HG02763 (cell line): ENCODE measurements around the gene GALNT7.
A peak's percentile ranks its signal among the peaks of the same experiment; 100 is the strongest.
"Not testable (repeated sequence)": the region's sequence is repeated elsewhere in the genome, so short reads cannot be mapped to it uniquely, and the experiment has no call there.

ENCODE experiments used
- ATAC-seq: cut with Tn5 transposase; IDR thresholded peaks from one replicate; pipeline ENCODE4 v1.9.1; 2021; ENCODE audit warnings: mild to moderate bottlenecking, moderate library complexity; ENCODE audit not compliant: unreplicated experiment

GALNT7 gene, protein sequence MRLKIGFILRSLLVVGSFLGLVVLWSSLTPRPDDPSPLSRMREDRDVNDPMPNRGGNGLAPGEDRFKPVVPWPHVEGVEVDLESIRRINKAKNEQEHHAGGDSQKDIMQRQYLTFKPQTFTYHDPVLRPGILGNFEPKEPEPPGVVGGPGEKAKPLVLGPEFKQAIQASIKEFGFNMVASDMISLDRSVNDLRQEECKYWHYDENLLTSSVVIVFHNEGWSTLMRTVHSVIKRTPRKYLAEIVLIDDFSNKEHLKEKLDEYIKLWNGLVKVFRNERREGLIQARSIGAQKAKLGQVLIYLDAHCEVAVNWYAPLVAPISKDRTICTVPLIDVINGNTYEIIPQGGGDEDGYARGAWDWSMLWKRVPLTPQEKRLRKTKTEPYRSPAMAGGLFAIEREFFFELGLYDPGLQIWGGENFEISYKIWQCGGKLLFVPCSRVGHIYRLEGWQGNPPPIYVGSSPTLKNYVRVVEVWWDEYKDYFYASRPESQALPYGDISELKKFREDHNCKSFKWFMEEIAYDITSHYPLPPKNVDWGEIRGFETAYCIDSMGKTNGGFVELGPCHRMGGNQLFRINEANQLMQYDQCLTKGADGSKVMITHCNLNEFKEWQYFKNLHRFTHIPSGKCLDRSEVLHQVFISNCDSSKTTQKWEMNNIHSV

DNA sequence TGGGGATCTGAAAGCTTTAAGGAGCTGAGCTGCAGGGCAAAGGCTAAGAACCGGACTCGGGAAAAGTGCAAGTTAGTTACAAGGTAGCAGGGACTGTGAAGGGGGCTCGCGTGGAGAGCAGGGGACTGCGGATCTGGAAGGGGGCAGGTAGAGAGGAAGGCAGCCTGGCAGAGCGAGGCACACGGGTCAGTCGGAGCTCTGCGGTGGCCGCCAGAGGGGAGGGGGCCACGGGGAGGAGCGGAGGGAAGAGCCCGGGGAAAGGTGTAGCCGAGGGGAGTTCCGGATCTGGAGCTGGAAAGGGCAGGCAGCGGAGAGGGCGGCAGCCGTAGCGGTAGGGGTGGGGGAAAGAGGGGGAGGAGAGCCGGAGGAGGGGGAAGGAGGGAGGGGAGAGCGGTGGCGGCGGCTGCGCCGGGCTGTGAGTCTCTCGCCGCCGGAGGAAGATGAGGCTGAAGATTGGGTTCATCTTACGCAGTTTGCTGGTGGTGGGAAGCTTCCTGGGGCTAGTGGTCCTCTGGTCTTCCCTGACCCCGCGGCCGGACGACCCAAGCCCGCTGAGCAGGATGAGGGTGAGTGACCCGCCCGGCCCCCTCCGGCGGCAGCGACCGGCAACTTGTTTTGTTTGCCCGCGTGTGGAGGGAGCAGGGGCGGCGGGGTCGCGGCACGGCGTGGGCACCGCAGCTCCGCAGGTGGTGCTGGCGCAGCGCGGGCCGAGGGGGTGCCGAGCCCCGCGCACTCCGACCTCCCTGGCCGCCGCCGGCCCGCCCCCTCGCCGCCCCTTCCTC, at the start of gene GALNT7:
Gene GALNT7 (plus strand): TSS at position 416 of the 782 bp plus-strand sequence. CDS start 25 bp downstream, at position 441.
- peak; percentile 31 for ATAC-seq

GRCh38 chr4:173118819-173119218, 49.8 kb upstream of the GALNT7 start:
- ATAC-seq: not testable (repeated sequence)

DNA sequence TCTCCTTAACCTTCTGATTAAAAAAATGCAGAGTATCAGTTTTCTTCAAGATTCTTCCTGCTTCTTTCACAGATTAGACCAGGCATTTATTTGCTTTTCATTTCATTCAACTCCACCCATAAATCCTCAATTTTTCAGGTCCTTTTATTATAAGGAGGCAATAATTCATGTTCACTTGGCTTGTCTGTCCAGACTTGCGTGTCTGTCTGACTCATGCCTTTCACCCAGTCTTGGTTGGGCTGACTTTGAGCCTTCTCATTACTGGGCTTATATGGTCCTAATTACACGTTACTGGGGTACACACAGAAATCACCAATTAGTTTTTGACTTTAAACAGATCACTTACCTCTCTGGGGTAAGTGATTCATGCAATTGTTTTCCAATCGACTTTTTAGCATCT, 48.8 kb upstream of the GALNT7 start:
- no peak for ATAC-seq

- peak; percentile 99 for ATAC-seq
Measured at GRCh38 chr4:173121076-173121561, 47.5 kb upstream of the GALNT7 start.

DNA sequence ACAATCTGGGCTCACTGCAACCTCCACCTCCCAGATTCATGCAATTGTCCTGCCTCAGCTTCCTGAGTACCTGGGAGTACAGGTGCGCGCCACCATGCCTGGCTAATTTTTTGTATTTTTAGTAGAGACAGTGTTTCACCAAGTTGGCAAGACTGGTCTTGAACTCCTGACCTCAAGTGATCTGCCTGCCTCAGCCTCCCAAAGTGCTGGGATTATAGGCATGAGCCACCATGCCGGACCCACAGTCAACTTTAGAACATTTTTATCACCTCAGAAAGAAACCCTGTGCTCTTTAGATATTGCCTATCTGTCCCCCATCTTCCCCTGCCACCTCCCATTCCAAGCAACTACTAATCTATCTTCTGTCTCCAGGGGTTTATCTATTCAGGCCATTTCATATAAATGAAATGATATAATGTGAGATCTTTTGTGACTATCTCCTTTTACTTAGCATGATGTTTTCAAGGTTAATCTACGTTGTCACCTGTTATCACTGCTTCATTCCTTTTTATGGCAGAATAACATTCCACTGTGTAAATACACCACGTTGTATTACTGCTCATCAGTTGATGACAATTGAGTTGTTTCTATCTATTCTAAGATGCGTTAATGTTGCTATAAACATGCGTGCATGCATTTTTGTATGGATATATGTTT, 44.3 kb upstream of the GALNT7 start:
- ATAC-seq: no peak

- ATAC-seq: no peak
Measured at GRCh38 chr4:173125216-173125812, 43.3 kb upstream of the GALNT7 start.

DNA sequence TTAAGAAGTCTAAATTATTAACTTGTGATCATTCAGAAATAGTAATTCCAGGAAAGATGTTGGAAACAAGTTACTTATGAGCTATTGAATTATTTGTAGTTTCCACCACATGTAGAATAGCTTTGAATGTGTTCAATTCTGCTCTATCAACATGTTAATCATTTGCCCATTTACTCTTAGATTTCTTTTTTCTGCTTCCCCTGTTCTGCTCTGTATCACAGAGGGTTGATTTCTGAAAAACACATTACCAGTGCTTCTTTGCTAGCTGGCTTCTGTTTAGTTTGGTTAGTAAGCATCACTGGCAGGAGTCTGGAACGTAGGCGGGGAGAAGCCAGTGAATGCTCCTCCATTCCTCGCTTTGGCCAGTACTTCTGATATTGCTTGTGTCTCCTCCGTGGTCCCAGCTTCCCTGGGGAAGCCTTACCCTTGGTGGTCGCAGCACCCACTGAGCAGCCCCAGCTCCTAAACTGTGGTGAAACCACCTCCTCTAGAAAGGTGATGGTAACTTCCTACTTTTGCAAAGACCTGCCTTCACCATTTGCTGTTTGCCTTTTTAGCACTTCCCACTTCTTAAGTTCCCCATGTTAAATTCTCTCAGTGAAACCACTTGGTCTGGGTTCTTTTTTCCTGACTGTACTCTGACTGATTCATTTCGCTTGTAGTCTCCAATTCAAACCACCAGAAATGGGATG, 40.3 kb upstream of the GALNT7 start:
- ATAC-seq: no peak

DNA sequence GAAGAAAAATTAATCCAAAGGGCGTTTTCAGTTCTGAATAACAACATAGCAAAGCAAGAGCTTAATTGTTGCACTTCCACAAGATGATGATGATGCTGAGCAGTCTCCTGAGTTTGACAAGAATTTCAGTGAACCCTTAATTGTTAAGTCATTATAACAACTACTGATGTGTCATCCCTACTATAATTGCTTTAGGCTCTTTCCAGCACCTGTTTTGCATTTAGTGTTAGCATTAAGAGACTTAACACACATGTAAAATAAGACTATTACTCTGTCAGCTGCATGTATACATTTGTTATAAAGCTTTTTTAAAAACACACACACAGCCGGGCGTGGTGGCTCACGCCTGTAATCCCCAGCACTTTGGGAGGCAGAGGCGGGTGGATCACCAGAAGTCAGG, 37.9 kb upstream of the GALNT7 start:
- ATAC-seq: no peak

- no peak for ATAC-seq
Measured at GRCh38 chr4:173134426-173134825, 34.2 kb upstream of the GALNT7 start.

DNA sequence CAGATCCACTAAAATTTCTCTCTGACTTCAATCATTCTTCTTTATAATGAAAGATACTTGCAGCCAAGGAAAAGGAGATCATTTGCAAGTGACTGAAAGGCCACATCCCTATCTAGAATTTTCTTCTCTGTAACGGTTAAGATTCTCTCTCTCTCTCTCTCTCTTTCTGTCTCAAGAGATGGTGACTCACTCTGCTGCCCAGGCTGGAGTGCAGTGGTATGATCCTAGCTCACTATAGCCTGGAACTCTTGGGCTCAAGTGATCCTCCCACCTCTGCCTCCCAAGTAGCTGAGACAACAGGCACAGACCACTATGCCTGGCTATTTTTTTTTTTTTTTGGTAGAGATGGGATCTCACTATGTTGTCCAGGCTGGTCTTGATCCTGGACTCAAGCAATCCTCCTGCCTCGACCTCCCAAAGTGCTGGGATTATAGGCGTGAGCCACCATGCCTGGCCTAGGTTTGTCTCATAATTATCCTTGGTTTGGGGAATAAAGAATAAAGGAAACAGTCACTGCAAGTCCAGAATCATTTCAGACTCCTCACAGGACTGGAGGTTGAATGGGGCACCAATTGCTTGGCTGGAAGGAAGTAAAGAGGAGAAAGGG, 33.3 kb upstream of the GALNT7 start:
- ATAC-seq: no peak

GRCh38 chr4:173138624-173139023, 30.0 kb upstream of the GALNT7 start:
- no peak for ATAC-seq

DNA sequence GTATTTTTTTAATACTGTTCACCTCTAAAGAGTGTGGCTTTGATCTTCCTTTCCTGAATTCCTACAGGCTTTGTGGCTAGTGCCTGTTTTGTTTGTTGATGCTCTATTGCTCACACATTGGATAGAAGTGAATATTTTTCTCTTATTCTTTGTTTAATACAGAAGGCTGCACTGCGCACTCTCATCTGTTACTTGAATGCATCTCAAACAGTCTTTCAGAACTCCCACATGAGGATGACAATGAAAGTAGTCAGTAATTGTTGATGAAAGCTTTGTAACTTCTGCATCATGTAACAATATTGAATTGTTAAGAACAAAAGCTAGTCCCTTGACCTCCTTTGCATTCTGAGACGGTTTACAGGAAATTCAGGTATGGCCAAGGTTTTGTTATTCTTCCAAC, 29.1 kb upstream of the GALNT7 start:
- no peak for ATAC-seq

GRCh38 chr4:173145131-173145530, 23.5 kb upstream of the GALNT7 start:
- no peak for ATAC-seq

GRCh38 chr4:173146456-173146855, 22.2 kb upstream of the GALNT7 start:
- no peak for ATAC-seq

DNA sequence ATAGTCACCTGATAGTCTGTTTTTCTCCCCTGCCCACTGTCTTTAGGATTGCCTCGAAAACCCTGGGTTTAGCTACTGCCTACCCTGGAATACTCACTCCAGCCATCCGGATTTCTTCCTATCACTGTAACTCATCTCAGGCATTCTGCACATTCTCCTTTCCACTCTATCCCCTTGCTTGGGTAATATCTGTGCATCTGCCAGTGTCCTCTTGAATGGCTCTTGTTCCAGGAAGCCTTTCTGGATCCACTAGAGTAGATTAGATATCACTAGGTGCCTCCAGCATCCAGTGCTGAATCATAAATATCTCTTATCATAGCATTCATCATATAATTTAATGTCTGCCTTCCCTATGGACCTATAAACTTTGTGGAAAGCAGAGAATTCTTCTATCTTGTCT, 17.1 kb upstream of the GALNT7 start:
- no peak for ATAC-seq

DNA sequence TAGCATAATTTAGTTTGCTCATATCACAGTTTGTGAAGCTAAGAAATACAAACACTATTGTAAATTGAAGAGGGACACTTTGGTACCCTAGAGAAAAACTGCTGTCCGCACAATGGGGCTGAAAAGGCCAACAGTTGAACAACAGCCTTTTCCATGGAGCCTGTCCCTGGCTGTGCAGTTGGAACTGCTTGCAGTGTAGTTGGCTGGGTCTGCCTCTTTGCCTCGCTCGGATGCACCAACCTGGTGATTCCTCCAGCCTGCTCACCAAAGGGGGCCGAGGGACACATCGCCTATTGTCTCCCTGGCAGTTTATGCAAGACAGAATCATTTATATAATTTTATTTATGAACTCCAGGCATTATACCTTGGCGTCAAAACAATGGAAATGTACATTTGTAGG, 16.5 kb upstream of the GALNT7 start:
- no peak for ATAC-seq

DNA sequence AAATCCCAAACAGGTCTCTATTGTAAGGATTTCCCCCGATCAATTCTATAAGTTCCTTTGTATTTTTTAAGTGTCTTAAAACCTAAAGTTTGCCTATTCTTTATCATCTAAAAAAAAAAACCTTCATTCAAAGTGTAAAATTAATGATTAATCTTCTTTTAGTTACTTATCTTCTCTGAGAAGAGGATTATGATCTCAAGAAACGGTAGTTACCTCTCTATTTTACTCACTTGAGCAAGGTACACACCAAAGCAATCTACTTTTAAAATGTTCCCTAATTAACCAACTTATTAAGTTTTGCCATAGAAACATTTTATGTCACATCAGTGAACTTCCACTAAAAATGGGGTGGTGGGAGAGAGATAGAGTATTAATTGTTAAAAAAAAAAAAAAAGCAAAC, 15.2 kb upstream of the GALNT7 start:
- ATAC-seq: no peak

DNA sequence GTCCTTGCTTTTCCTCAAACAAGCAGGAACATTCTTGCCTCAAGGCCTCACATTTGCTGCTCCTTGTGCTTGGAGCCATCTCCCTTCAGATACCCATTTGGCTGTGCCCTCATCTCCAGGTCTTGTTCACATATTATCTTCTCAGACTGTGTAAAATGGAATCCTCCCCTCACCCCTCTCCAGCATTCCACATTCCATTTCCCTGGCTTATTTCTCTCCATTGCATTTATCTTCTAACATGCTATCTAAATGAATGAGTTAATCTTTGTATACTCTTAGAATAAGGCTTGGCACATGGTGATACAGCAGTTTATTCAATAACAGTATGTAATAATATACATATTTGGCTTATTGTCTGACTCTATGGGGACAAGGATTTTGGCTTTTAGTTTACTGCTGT, 8.8 kb upstream of the GALNT7 start:
- no peak for ATAC-seq

DNA sequence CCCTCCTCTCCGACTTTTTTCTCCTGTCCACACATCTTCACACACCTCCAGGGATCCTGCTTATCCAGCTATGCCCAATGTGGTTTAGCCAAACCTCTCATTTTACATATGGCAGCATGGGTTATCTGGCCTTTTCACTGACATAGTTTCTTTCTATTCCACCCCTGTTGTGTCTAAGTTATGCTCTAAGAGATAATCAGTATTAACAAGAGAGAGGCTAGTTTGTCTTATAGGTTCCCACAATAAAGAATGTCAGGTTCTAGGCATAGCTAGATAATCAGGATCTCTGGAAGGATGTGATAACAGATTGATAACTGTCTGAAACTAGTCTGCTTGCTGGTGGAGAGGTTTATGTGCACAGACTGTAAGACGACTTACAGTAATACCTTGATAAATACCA, 7.7 kb upstream of the GALNT7 start:
- ATAC-seq: no peak

DNA sequence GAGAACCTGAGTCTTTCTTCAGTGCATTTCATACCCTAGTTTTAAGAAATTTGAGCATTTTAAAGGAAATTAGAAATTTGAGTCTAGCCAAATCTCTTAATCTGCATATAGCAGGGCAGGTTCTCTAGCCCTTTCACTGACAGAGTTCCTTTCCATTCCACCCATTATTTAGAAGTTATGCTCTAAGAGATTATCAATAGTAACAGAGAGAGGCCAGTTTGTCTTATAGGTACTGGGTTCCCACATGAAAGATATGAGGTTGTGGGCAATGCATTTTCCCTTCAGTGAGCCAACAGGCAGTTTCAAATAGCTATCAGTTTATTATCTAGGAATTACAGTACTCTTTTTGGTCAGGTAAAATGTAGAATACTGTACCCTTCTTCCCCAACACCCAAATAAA, 7.3 kb upstream of the GALNT7 start:
- ATAC-seq: no peak
